GM12875 (cell line): ENCODE results near the gene SMCR8.

Experiments
- H3K4me3 ChIP-seq: one replicate; pipeline ENCODE4 v1.5.1; 2011; ENCODE audit warnings: low read depth, low read length, control low read depth
- TF ChIP-seq, protein P1 (sequence below): IDR thresholded peaks from 2 replicates; pipeline ENCODE4 v1.5.1; 2011; ENCODE audit warnings: low read depth, mild to moderate bottlenecking, control low read depth, inconsistent platforms, low read length, moderate library complexity, borderline replicate concordance; ENCODE audit not compliant: insufficient read depth

Gene SMCR8

DNA sequence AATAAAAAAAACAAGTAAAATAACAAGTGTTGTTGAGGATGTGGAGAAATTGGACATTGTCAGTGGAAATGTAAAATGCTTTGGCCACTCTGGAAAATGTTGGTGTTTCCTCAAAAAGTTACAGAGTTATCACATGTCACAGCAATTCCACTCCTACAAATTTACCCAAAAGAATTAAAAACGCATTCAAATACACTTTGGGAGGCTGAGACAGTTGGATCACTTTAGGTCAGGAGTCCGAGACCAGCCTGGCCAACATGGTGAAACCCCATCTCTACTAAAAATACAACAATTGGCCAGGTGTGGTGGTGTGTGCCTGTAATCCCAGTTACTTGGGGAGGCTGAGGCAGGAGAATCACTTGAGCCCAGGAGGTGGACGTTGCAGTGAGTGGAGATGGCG is 5.9 kb upstream of the SMCR8 start:
- TF ChIP-seq, protein P1, sequence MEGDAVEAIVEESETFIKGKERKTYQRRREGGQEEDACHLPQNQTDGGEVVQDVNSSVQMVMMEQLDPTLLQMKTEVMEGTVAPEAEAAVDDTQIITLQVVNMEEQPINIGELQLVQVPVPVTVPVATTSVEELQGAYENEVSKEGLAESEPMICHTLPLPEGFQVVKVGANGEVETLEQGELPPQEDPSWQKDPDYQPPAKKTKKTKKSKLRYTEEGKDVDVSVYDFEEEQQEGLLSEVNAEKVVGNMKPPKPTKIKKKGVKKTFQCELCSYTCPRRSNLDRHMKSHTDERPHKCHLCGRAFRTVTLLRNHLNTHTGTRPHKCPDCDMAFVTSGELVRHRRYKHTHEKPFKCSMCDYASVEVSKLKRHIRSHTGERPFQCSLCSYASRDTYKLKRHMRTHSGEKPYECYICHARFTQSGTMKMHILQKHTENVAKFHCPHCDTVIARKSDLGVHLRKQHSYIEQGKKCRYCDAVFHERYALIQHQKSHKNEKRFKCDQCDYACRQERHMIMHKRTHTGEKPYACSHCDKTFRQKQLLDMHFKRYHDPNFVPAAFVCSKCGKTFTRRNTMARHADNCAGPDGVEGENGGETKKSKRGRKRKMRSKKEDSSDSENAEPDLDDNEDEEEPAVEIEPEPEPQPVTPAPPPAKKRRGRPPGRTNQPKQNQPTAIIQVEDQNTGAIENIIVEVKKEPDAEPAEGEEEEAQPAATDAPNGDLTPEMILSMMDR, result no peak
- no peak overlapping the region for H3K4me3 ChIP-seq

DNA sequence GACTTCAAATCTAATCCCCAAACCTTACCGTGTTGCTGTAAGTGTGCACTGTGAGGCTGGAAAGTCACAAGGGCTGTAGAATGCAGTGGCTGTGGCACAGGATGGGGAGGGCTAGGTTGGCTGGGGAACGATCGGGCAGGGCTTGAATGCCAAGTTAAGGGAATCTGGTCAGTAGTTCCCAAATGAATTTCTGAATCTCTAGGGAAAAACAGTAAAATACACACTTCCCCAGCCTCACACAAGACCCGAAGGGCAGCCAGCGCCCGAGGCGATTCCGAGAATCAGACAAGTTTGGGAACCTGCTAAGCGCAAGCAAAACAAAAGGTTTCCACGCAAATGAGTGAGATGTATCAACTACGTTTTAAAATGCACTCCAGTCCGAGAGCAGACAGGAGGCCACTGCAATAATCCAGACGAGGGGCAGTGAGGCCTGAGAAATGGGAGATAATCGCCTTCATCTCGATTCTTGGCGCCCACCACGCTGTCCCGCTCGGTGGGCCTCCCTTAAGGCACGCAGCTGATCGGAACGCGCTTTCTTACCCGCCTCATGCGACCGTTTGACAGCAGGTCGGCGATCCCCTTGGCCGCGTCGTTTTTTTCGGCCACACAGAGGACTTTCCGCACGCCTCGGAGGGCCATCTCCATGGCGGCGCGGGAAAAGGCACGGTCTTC is 898 bp upstream of the SMCR8 start:
- TF ChIP-seq, protein P1, result no peak
- H3K4me3 ChIP-seq, result peak overlapping the region; percentile 99

DNA sequence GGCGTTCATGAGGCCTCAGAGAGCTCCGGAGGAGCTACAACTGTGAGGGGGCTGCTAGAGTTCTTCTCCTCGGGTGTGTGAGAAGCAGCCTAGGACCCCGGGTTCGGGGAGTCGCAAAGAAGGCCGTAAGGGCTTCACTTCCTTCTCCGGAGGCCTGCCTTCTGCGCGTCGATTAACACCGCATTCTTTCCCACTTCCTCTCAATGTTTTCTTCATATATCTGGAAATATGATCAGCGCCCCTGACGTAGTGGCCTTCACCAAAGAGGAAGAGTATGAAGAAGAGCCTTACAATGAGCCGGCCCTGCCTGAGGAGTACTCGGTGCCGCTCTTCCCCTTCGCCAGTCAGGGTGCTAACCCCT is 449 bp downstream of the SMCR8 start:
- H3K4me3 ChIP-seq, result peak overlapping the region; percentile 99
- TF ChIP-seq, protein P1, result no peak

DNA sequence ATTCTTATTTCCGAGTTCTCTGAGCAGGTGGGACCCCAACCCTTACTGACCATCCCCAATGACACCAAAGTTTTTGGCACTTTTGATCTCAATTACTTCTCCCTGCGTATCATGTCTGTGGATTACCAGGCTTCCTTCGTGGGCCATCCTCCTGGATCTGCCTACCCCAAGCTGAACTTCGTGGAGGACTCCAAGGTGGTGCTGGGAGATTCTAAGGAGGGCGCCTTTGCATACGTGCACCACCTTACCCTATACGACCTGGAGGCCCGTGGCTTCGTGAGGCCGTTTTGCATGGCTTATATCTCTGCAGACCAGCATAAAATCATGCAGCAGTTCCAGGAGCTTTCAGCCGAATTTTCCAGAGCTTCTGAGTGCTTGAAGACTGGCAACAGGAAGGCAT is 868 bp downstream of the SMCR8 start:
- H3K4me3 ChIP-seq, result peak overlapping the region; percentile 99
- TF ChIP-seq, protein P1, result no peak

DNA sequence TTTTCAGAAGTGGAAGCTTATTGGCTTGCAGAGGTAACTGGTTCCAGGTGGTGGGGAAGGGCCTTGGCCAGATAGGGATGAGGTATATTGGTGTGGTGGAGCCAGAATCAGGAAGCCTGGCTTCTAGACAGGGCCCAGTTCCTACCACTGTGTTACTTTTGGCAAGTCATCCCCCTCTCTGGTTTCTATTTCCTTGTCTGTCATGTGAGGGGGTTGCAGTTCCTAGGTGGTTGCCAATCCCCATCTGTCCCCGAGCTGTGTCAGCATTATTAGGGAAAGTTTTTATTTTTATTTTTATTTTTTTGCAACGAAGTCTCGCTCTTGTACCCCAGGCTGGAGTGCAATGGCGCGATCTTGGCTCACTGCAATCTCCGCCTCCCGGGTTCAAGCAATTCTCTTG is 3.0 kb downstream of the SMCR8 start:
- TF ChIP-seq, protein P1, result no peak
- H3K4me3 ChIP-seq, result no peak overlapping the region

DNA sequence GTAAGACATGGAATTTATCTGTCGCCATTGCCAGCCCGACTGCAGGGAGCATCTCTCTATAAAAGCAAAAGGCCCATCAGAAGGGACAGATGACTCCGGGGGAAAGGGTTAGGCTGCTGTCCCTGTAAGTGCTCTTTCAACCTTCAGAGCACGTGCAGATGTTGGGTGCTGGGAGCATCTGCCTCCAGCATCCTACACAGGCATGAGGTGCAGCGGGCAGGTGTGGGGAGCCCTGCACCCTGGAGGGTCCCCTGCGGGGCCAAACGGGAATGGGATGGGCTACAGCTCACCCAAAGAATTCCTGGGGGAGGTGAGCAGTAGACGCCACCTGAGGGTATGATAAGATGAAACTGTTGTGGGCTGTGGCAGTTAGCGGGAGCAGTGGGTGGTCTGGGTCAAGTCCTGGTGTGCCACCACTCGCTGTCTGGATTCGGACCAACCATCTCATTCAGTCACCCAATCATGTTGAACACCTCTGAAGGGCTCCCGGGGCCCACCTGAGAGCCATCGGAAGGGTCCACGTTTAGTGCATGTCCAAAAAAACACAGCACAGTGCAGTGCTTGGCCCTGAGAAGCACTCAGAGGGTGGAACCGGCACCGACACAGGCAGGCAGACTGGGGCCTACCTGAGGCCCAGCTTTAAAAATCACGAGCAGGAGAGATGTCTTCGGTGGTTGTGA is 3.8 kb downstream of the SMCR8 start:
- H3K4me3 ChIP-seq, result no peak overlapping the region
- TF ChIP-seq, protein P1, result no peak
